A549 (cell line): Measurements from ENCODE around the gene GOLGA6A.
A peak's percentile ranks its signal among the peaks of the same experiment; 100 is the strongest.

Source experiments
- MAZ ChIP-seq: fragments of 150-350 bp; IDR thresholded peaks from 2 replicates; pipeline ENCODE4 v1.6.1; 2014; ENCODE audit warnings: antibody characterized with exemption, low read depth, low read length, borderline replicate concordance
- POLR2A ChIP-seq: IDR thresholded peaks from 2 replicates; pipeline ENCODE4 v1.6.1; 2012; ENCODE audit warnings: mild to moderate bottlenecking, low read length
- TP53 ChIP-seq: fragments of 250-450 bp; sonication (Bioruptor Pico); IDR thresholded peaks from 2 replicates; pipeline ENCODE4 v1.5.0; 2021; ENCODE audit warnings: mild to moderate bottlenecking, moderate library complexity
- TF ChIP-seq, protein P1 (sequence below): fragments of >200 bp; sonication (Bioruptor Twin); formaldehyde crosslinking; IDR thresholded peaks from 3 replicates; pipeline ENCODE4 v1.5.1; 2016
- TF ChIP-seq, protein P2 (sequence below): fragments of 200-600 bp; sonication (generic); IDR thresholded peaks from 2 replicates; pipeline ENCODE4 v1.6.1; 2016; ENCODE audit warnings: antibody characterized with exemption, mild to moderate bottlenecking, moderate library complexity

DNA sequence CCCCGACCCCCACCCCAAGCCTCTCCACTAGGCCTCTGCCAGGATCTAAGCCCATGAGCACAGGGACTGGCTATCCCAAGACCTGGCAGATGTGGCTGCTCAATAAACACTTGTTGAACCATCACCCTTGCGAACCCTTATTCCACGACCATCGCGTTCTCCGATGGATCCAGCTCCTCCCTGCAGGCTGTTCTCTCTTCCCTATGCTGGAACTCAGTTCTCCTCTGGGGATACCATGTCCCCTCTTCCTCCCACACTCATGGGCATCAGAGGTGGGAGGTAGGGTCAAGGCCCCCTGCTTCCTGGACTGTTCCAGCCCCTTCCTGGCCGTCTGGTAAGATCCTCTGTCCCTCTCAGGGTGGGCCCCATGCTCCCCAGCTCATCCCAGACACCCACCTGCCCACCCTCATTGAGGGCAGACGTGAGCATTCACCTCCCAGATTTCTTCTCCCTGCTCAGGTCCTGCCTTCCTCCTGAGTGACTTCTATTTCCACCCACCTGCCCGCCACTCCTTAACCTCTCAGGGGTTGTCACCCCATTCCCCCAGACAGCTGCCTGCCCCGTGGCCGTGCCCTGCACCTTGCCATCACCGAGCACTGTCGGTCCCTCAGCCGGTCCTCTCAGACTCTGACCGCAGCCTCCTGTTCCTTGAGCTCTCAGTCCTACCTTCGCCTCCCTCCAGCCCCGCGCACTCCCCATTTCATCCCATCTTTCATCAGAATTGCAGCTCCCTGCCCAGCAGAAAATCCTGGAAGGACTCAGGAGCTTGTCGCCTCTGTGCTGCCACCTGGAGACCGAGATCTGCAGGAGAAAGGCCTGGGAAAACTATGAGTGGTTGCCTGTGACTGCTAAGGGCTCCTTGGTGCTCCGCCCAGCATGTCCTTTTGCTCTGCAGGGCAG, 45.8 kb downstream of the GOLGA6A start:
- TF ChIP-seq, protein P1, sequence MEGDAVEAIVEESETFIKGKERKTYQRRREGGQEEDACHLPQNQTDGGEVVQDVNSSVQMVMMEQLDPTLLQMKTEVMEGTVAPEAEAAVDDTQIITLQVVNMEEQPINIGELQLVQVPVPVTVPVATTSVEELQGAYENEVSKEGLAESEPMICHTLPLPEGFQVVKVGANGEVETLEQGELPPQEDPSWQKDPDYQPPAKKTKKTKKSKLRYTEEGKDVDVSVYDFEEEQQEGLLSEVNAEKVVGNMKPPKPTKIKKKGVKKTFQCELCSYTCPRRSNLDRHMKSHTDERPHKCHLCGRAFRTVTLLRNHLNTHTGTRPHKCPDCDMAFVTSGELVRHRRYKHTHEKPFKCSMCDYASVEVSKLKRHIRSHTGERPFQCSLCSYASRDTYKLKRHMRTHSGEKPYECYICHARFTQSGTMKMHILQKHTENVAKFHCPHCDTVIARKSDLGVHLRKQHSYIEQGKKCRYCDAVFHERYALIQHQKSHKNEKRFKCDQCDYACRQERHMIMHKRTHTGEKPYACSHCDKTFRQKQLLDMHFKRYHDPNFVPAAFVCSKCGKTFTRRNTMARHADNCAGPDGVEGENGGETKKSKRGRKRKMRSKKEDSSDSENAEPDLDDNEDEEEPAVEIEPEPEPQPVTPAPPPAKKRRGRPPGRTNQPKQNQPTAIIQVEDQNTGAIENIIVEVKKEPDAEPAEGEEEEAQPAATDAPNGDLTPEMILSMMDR: peak; percentile 46
- no peak for TF ChIP-seq TP53 (CRISPR knock-in tag)
- TF ChIP-seq MAZ: no peak
- TF ChIP-seq, protein P2, sequence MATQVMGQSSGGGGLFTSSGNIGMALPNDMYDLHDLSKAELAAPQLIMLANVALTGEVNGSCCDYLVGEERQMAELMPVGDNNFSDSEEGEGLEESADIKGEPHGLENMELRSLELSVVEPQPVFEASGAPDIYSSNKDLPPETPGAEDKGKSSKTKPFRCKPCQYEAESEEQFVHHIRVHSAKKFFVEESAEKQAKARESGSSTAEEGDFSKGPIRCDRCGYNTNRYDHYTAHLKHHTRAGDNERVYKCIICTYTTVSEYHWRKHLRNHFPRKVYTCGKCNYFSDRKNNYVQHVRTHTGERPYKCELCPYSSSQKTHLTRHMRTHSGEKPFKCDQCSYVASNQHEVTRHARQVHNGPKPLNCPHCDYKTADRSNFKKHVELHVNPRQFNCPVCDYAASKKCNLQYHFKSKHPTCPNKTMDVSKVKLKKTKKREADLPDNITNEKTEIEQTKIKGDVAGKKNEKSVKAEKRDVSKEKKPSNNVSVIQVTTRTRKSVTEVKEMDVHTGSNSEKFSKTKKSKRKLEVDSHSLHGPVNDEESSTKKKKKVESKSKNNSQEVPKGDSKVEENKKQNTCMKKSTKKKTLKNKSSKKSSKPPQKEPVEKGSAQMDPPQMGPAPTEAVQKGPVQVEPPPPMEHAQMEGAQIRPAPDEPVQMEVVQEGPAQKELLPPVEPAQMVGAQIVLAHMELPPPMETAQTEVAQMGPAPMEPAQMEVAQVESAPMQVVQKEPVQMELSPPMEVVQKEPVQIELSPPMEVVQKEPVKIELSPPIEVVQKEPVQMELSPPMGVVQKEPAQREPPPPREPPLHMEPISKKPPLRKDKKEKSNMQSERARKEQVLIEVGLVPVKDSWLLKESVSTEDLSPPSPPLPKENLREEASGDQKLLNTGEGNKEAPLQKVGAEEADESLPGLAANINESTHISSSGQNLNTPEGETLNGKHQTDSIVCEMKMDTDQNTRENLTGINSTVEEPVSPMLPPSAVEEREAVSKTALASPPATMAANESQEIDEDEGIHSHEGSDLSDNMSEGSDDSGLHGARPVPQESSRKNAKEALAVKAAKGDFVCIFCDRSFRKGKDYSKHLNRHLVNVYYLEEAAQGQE: no peak
- TF ChIP-seq POLR2A: no peak
